Fibroblast of skin of right biceps (primary cell): Measurements from ENCODE around the gene SLC4A2.
"Not testable (repeated sequence)": the region's sequence is repeated elsewhere in the genome, so short reads cannot be mapped to it uniquely, and the experiment has no call there.

Source experiments
- DNase-seq: peaks from one replicate; pipeline ENCODE4 v3.0.0-alpha.2; 2013

The SLC4A2 gene

GRCh38 chr7:151024435-151025056 lies 34.8 kb upstream of the SLC4A2 start, which contains the start of gene ATG9B:
ATG9B (minus strand) TSS chr7:151024494; CDS start chr7:151024423, 71 bp downstream.
- no peak for DNase-seq

- peak; percentile 30 for DNase-seq
Observed at GRCh38 chr7:151025924-151026671, 33.3 kb upstream of the SLC4A2 start.

GRCh38 chr7:151026771-151027727 lies 32.3 kb upstream of the SLC4A2 start:
- DNase-seq = not testable (repeated sequence)

GRCh38 chr7:151027728-151028130 lies 31.7 kb upstream of the SLC4A2 start:
- not testable (repeated sequence) for DNase-seq

- DNase-seq = peak; percentile 99
Observed at GRCh38 chr7:151028131-151028947, 31.1 kb upstream of the SLC4A2 start, which contains the start of gene ABCB8. ABCB8 (plus strand) TSS chr7:151028450; CDS start chr7:151028516, 66 bp downstream.

GRCh38 chr7:151028948-151029501 lies 30.4 kb upstream of the SLC4A2 start:
- no peak for DNase-seq

- no peak for DNase-seq
Observed at GRCh38 chr7:151031011-151031410, 28.4 kb upstream of the SLC4A2 start.

GRCh38 chr7:151032936-151033863 lies 26.2 kb upstream of the SLC4A2 start:
- no peak for DNase-seq

GRCh38 chr7:151033864-151034249 lies 25.5 kb upstream of the SLC4A2 start:
- no peak for DNase-seq

GRCh38 chr7:151034312-151035025 lies 24.9 kb upstream of the SLC4A2 start:
- DNase-seq = no peak

GRCh38 chr7:151035026-151035717 lies 24.2 kb upstream of the SLC4A2 start:
- DNase-seq = no peak

GRCh38 chr7:151035902-151036301 lies 23.5 kb upstream of the SLC4A2 start:
- no peak for DNase-seq

GRCh38 chr7:151038951-151039849 lies 20.2 kb upstream of the SLC4A2 start:
- DNase-seq = peak; percentile 95

- DNase-seq = no peak
Observed at GRCh38 chr7:151039850-151040548, 19.4 kb upstream of the SLC4A2 start.

GRCh38 chr7:151040616-151041375 lies 18.6 kb upstream of the SLC4A2 start:
- no peak for DNase-seq

GRCh38 chr7:151043449-151043848 lies 15.9 kb upstream of the SLC4A2 start:
- DNase-seq = not testable (repeated sequence)

GRCh38 chr7:151043959-151044358 lies 15.4 kb upstream of the SLC4A2 start:
- no peak for DNase-seq
